Measurements from ENCODE around the gene PLCXD1.

Gene PLCXD1

DNA sequence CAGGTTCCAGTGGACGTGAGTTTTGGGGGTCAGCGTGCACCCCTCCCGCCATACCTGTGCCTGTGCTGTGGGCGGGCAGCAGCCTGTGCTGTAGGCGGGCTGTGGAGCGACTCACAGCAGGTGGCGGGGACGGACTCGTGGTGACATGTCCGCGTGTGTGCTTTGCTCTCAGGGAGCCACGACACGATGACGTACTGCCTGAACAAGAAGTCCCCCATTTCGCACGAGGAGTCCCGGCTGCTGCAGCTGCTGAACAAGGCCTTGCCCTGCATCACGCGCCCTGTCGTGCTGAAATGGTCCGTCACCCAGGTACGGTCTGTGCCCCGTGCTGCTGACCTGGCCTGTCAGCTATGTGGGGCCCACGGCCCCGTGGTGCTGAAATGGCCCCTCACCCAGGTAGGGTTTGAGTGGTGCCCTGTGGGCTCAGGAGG, 7.4 kb downstream of the PLCXD1 start:
- Histone ChIP-seq H3K9me3 (ENCODE audit: low read length) (no peaks in the 10 kb centered on the region), H3K4me3 (ENCODE audit: low read depth, low read length, poor library complexity, severe bottlenecking) (no peak overlapping the region), H3K27me3 (ENCODE audit: insufficient read depth, low read length) (no peaks in the 10 kb centered on the region), H3K36me3 (ENCODE audit: insufficient read depth, low read length) (peaks cover 86% of the 10 kb centered on the region), H4K20me1 (ENCODE audit: insufficient read depth, low read length) (no peaks in the 10 kb centered on the region), H3K9ac (ENCODE audit: low read length) (no peak overlapping the region), H3K4me1 (ENCODE audit: insufficient read depth, low read length, severe bottlenecking) (peaks cover 15% of the 10 kb centered on the region), H3K9me2 (ENCODE audit: low read depth, low read length) (no peaks in the 10 kb centered on the region), H3K4me2 (ENCODE audit: low read length) (no peak overlapping the region), H3K79me2 (ENCODE audit: insufficient read depth, low read length) (no peaks in the 10 kb centered on the region), H3F3A (ENCODE audit: insufficient read depth, low read length) (no peaks in the 10 kb centered on the region), H3K27ac (ENCODE audit: low read depth, low read length, poor library complexity, severe bottlenecking) (no peak overlapping the region), H2AFZ (ENCODE audit: low read length) (no peak overlapping the region)
- no peak for TF ChIP-seq EZH2 (IDR thresholded peaks at IDR 0.05; ENCODE audit: borderline replicate concordance, low read length)
- TF ChIP-seq, protein P1, sequence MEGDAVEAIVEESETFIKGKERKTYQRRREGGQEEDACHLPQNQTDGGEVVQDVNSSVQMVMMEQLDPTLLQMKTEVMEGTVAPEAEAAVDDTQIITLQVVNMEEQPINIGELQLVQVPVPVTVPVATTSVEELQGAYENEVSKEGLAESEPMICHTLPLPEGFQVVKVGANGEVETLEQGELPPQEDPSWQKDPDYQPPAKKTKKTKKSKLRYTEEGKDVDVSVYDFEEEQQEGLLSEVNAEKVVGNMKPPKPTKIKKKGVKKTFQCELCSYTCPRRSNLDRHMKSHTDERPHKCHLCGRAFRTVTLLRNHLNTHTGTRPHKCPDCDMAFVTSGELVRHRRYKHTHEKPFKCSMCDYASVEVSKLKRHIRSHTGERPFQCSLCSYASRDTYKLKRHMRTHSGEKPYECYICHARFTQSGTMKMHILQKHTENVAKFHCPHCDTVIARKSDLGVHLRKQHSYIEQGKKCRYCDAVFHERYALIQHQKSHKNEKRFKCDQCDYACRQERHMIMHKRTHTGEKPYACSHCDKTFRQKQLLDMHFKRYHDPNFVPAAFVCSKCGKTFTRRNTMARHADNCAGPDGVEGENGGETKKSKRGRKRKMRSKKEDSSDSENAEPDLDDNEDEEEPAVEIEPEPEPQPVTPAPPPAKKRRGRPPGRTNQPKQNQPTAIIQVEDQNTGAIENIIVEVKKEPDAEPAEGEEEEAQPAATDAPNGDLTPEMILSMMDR (IDR thresholded peaks at IDR 0.05; ENCODE audit: low read length) = no peak

DNA sequence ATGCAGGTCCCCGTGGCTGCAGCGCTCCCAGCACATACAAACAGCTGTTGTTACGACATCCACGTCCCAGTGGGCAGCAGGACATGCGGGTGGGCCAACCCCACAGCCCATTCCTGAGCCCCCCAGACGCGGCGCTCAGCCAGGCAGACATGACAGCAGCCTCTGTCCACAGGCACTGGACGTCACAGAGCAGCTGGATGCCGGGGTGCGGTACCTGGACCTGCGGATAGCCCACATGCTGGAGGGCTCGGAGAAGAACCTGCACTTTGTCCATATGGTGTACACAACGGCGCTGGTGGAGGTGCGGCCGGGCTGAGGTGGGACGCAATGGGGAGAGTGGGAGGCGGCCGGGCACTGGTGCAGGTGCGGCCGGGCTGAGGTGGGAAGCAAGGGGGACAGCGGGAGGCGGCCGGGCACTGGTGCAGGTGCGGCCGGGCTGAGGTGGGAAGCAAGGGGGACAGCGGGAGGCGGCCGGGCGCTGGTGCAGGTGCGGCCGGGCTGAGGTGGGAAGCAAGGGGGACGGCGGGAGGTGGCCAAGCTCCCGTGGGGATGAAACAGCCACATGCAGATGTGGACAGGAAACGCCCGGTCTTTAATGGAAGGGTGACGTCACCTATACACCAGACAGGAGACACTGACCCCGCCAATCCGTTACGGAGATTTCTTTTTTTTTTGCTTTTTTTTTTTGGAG, 9.4 kb downstream of the PLCXD1 start:
- H3K36me3 ChIP-seq (ENCODE audit: insufficient read depth, low read length) = peaks cover 77% of the 10 kb centered on the region
- H3K9me2 ChIP-seq (ENCODE audit: low read depth, low read length) = no peaks in the 10 kb centered on the region
- H3K4me2 ChIP-seq (ENCODE audit: low read length) = no peak overlapping the region

DNA sequence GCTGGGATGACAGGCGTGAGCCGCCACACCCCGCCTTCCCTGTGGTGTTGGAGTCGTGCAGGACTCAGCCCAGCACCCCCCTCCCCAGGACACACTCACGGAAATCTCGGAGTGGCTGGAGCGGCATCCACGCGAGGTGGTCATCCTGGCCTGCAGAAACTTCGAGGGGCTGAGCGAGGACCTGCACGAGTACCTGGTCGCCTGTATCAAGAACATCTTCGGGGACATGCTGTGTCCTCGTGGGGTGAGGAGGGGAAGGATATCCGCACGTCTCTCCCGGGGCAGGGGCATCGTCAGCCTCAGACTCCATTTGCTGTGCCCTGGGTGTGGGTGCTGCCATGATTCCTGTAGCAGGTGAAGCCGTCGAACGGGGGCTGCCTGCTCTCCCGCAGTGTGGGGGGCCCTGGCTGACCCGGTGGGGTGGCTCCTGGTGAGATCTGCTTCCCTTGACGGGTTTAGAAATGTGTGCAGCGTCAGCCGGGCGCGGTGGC, 10.3 kb downstream of the PLCXD1 start:
- Histone ChIP-seq H3K9me3 (ENCODE audit: low read length) (no peaks in the 10 kb centered on the region), H3K9ac (ENCODE audit: low read length) (no peak overlapping the region), H3K4me3 (ENCODE audit: low read depth, low read length, poor library complexity, severe bottlenecking) (no peak overlapping the region), H2AFZ (ENCODE audit: low read length) (no peak overlapping the region), H3K27ac (ENCODE audit: low read depth, low read length, poor library complexity, severe bottlenecking) (no peak overlapping the region), H3K9me2 (ENCODE audit: low read depth, low read length) (no peaks in the 10 kb centered on the region), H3K27me3 (ENCODE audit: insufficient read depth, low read length) (no peaks in the 10 kb centered on the region), H3K36me3 (ENCODE audit: insufficient read depth, low read length) (peaks cover 74% of the 10 kb centered on the region), H4K20me1 (ENCODE audit: insufficient read depth, low read length) (no peaks in the 10 kb centered on the region), H3K79me2 (ENCODE audit: insufficient read depth, low read length) (no peaks in the 10 kb centered on the region), H3F3A (ENCODE audit: insufficient read depth, low read length) (no peaks in the 10 kb centered on the region), H3K4me2 (ENCODE audit: low read length) (no peak overlapping the region), H3K4me1 (ENCODE audit: insufficient read depth, low read length, severe bottlenecking) (peaks cover 5% of the 10 kb centered on the region)
- TF ChIP-seq, protein P1 (IDR thresholded peaks at IDR 0.05; ENCODE audit: low read length) = no peak
- TF ChIP-seq EZH2 (IDR thresholded peaks at IDR 0.05; ENCODE audit: borderline replicate concordance, low read length) = no peak

More for the DNA sequence above, 9.4 kb downstream of the PLCXD1 start:
- Histone ChIP-seq H3K27me3 (ENCODE audit: insufficient read depth, low read length) (no peaks in the 10 kb centered on the region), H3K79me2 (ENCODE audit: insufficient read depth, low read length) (no peaks in the 10 kb centered on the region), H3K4me1 (ENCODE audit: insufficient read depth, low read length, severe bottlenecking) (peaks cover 10% of the 10 kb centered on the region), H3F3A (ENCODE audit: insufficient read depth, low read length) (no peaks in the 10 kb centered on the region), H3K27ac (ENCODE audit: low read depth, low read length, poor library complexity, severe bottlenecking) (no peak overlapping the region), H4K20me1 (ENCODE audit: insufficient read depth, low read length) (no peaks in the 10 kb centered on the region), H2AFZ (ENCODE audit: low read length) (no peak overlapping the region), H3K4me3 (ENCODE audit: low read depth, low read length, poor library complexity, severe bottlenecking) (no peak overlapping the region), H3K9me3 (ENCODE audit: low read length) (no peaks in the 10 kb centered on the region), H3K9ac (ENCODE audit: low read length) (no peak overlapping the region)
- no peak for TF ChIP-seq EZH2 (IDR thresholded peaks at IDR 0.05; ENCODE audit: borderline replicate concordance, low read length)
- TF ChIP-seq, protein P1 (IDR thresholded peaks at IDR 0.05; ENCODE audit: low read length) = no peak
